ENCODE results near the gene AHCYL2.

Gene AHCYL2

DNA sequence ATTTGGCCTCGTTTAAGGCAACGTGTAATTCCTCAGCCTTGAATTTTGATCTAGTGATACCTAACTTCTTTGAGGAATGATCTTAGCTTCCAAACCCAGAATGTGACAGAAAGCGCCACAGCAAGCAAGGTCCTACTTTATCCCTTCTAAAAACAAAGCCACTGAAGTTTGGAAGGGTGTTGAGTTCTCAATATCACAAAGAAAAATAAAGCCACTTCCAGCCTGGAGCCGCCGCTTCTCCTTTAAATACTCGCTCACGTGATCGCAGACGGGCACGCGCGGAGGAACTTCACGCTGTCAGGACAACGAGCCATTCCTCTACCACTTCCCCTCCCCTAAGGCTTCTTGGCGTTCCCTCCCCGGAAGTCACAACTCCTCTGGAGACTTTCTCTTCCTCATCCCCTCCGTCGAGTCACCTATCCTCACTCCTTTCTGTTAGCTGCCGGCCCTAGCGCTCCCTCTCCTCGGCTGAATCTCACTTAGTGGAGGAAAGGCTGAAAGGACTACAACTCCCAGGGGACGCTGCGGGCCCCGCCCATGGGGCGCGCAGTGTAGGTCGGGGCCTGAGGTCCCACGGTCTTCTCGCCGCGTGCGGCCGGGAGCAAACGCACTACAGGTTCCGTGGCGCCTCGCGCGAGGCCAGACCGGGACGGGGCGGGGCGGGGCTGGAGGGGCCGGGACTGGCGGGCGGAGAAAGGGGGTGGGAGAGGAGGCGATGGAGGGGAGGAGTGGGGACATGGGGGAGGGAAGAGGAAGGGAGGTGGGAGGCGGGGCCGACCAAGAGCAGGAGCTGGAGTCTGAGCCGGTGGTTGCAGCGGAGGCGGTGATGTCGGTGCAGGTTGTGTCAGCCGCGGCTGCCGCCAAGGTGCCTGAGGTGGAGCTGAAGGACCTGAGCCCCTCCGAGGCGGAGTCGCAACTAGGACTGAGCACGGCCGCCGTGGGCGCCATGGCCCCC lies at the start of gene AHCYL2:
Gene AHCYL2 (plus strand): TSS at position 780 of the 955 bp plus-strand sequence.
- DNase-seq = peak; percentile 97

DNA sequence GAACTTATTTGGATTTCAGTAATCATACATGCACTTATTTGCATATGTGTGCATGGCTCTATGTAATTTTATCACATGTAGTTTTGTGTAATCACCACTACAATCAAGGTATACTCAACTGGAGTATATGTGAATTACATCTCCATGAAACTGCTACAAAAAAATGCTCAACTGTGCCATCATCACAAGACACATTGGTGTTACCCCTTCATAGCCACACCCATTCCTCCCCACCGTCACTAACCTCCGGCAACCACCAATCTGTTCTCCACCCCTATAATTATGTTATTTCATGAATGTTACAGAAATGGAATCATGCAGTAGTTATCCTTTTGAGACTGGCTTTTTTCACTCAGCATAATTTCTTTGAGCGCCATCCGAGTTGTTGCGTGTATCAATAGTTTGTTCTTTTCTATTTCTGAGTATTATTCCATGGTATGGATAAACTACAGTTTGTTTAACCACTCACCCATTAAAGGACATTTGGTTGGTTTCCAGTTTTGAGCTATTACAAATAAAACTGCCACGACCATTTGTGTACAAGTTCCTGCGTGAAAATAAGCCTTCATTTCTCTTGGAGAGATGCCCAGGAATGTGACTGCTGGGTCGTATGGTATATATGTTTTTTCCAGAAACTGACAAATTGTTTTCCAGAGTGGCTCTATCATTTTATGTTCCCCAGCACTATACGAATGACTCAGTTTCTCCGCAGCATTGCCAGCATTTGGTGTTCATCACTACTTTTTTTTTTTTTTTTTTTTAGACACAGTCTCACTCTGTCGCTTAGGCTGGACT lies 47.7 kb upstream of the AHCYL2 start:
- no peak for DNase-seq

DNA sequence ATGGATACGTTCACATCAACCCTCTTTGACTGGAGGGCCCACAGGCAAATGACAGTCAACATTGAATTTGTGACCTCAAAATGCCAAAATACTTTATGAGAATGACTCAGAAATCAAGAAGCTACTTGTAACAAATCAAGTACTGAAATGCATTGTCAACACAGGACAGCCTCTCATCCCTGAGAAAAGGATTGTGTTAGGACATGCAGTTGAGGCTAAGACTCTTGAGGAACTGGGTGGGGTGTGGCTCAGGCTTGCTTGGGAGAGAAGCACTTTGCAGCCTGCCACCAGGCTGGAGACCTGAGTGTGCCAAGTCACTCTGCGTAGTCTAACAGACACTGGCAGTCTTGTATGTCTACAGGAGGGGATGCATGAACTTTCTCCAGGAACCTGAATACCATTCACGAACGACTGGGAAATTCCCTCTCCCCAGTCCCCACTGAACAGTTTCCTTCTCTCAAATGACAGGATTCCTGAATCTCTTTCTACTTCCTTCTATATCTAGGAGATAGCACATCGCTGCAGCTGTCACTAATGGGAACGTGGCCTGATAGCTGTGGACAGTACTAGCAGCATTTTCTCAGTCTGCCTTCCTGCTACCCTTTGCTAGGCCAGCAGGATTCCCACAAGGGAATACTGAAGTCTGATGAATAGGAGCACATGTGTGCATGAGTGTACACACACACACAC lies 39.7 kb upstream of the AHCYL2 start:
- no peak for DNase-seq

DNA sequence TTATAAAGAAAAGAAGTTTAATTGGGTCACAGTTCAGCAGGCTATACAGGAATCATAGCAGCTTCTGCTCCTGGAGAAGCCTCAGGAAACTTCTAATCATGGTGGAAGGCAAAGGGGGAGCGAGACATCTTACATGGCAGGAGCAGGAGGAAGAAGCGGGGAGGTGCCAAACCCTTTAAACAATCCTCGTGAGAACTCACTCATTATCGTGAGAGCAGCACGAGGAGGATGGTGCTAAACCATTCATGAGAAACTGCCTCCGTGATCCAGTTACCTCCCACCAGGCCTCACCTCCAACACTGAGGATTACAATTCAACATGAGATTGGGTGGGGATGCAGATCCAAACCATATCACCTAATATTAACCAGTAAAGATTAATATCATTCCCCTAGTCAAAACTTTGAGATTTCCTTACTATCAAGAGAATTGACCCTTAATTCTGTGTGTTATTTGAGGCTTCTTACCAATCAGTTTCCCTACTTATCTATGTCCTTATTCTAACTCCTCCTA lies 38.0 kb upstream of the AHCYL2 start:
- no peak for DNase-seq

DNA sequence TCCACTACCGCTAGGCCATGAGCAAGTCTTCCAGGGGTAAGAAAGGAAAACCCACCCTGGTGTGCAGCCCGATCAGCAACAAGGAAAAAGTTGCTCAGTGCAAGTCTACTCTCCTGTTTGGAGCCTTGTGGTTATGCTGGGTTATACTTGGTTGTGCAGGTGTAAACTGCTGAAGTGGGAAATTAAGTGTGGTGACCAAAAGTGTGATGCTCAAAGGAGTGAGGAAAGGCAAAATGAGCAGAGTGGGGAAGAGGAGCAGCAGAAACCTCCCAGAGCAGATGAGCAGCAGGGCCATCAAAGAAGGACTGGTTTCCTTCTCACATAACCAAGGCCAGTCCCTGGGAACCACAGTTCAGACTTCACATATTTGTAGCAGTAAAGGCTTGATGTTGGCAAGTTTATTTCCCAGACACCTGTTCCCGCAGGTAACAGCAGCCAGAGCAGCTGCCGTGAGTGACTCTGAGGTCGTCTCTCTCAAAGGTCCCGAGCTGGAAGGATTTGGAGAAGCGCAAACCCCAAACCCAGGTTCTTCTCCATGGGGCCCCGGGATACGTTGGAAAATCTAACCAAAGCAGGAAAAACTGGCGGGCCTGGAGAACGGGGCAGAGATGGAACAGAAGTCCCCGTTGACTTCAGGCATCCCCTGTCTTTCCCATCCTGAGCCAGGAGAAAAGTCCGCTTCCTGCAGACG lies 37.0 kb upstream of the AHCYL2 start:
- DNase-seq = no peak

DNA sequence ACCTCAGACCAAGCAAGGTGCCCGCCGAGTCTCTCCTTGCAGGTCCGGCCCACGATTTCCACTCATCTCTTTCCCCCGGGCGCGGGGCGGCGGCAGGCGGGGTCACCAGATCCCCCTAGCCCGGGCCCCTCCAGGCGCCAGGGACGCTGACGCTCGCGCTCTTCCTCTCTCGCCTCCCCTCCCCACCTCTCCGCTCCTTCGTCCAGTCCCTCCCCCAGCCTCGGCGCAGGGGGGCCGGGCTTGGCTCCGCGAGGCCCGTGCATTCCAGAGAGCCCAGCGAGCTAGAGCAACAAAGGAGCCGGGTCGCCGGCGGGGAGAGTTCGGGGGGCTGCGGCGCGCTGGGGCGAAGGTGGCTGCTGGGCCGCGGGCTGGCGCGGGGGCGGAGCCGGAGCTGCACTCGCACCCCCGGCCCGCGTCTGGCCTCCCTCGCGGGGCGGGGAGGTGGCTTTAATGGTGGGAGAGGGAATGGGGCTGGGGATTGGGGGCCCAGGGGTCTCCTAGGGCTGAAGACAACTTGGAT lies 36.4 kb upstream of the AHCYL2 start, which contains the start of gene SMO:
Gene SMO (plus strand): TSS at position 262 of the 520 bp plus-strand sequence. CDS start 519 bp downstream, outside the sequence.
- DNase-seq = no peak

DNA sequence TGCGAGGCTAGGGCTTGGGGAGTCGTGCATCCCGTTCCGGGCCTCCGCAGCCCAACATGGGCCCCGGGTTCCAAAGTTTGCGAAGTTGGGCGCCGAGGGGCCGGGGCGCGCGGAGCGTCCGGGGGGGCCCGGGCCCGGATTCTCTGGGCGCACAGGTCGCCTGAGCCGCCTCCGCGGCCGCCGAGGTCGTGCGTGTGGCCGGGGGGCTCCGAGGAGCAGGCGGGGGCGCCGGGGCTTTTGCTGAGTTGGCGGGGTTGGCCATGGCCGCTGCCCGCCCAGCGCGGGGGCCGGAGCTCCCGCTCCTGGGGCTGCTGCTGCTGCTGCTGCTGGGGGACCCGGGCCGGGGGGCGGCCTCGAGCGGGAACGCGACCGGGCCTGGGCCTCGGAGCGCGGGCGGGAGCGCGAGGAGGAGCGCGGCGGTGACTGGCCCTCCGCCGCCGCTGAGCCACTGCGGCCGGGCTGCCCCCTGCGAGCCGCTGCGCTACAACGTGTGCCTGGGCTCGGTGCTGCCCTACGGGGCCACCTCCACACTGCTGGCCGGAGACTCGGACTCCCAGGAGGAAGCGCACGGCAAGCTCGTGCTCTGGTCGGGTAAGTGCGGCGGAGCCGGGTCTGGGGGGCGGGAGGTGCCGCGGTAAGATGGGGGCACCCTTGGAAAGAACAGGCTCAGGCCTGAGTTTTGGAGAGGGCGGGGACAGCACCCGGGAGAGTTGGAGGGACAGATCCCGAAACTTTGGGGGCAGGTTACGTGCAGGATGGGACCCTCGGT lies 35.8 kb upstream of the AHCYL2 start:
- no peak for DNase-seq

DNA sequence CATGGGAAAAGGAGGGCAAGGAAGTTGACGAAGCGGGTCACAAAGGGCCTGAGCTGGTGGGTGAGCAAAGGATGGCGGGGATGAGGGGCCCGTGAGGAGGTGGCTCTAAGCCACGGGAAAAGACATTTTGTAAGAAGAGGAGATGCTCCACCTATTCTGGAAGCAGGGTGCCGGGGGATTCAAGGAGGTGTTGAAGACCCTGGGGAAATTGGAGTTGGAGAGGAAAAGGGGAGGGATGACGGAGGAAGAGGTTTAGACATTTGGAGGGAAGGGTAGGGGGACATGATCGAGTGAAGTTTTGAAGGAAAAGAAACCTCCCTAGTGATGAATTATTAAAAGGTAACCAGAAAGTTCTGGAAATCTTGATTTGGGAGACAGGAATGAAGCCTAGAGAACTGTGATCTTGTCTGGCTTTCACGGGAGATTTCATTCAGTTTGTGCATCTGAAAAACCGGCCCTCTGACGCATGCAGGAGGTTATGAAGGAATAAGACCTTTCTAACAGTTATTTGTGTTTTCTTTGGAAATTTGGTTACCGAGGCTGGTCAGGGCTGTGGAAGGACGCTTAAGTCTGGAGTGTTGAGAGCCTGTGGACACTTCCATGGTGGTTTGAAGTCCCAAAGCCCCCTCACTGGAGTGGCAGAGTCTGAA lies 35.0 kb upstream of the AHCYL2 start:
- DNase-seq = no peak

DNA sequence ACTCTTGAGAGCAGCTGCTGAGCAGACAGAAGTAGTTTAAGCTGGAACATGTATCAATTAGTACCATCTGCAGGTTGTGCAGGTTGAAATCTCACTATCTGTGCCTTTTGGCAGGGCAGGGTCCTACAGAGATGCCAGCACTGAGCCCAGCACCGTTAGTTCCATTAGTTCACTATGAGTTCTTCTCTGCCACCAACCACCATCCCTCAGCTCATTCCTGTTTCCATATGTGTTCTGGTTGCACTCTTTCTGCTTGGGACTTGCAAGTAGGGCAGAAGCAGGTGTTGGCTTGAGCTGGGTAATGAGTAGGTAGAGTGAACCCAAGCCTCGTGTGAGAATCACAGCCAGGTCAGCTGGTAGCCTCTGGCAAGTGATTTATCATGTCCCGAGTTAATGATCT lies 33.6 kb upstream of the AHCYL2 start:
- no peak for DNase-seq

DNA sequence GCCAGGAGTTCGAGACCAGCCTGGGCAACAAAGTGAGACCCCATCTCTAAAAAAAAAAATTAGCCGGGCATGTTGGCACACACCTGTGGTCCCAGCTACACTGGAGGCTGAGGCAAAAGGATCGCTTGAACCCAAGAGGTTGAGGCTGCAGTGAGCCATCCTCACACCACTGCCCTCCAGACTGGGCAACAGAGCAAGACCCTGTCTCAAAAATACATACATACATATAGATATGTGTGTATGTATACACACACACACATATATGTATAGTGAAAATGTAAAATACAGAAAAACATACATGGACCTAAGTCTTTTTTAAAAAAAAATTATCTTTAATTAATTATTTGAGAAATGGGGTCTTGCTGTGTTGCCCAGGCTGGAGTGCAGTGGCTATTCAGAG lies 30.9 kb upstream of the AHCYL2 start:
- DNase-seq = no peak

DNA sequence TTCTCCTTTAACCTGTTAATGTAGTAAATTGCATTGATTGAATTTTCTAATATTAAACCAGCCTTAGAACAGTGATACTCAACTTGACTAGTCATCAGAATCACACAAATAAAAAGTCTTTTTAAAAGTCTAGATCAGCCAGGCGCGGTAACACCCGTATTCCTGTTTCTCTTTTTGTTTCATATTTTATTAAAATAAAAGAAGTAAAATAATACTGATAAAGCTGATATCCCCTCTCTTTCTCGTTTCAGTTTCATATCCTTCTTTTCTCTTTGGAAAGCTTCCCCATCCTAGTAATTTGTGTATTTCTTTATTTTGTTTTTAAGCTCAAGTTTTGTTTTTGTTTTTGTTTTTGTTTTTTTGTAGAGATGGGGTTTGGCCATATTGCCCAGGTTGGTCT lies 27.1 kb upstream of the AHCYL2 start:
- DNase-seq = no peak

DNA sequence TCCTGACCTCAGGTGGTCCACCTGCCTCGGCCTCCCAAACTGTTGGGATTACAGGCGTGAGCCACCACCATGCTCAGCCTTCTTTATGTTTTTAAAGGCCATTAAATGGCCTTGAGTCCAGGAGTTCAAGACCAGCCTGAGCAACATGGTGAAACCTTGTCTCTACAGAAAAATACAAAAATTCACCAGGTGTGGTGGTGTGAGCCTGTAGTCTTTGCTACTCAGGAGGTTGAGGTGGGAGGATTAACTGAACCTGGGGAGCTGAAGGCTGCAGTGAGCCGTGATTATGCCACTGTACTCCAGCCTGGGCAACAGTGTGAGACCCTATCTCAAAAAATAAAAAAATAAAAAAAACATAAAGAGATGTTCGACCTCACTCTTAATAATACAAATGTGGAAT lies 25.4 kb upstream of the AHCYL2 start:
- no peak for DNase-seq

DNA sequence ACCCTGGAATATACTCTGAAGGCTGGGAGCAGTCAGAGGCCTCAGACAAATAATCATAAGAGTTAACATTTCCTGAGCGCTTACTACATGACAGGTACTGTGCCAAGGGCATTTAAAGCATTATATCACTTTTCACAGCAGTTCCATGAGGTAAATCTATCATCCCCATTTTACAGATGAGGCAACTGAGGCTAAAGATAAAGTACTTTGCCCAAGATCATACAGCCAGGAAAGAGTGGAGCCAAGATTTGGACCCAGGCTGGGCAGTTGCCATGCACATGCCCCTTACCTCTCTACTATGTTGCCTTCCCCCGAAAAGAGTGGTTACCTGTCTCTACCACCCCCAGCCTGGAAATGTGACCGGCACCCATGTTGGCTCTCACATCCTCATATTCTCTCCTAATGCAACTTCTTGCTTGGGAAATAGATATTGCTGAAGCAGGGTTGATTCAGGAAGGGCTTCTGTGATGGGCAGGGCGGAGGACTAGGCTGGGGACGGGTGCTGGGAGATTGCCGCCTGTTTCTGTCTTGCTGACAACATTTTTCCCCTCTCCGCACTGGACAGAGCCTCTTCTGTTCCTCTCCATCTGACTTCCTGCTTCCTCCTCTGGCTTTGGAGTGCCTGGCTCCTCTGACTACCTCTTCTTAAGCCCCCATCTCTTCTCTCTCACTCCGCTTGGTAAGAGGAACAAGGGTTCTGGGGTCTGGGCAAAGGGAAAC lies 22.6 kb upstream of the AHCYL2 start:
- no peak for DNase-seq

DNA sequence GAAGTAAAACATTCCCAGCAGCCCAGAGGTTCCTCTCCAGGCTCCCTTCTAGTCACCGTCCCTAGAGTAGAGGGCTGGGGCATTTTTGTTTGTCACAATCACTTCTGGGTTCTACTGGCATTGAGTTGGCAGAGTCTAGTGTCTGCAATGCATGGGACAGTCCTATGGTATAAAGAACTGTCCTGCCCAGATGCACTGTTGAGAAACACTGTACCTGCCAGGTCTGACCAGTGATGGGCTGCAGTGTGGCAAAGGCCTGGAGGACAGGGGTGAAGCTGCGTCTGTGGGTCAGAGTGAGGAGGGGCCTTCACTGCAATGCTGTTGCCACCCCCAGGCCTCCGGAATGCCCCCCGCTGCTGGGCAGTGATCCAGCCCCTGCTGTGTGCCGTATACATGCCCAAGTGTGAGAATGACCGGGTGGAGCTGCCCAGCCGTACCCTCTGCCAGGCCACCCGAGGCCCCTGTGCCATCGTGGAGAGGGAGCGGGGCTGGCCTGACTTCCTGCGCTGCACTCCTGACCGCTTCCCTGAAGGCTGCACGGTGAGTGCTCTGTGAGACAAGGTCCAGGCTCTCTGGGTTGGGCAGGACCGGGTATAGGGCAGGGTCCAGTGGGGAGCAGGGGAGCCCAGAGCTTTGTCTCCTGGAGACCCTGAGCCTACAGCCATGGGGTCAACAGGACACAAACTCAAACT lies 21.6 kb upstream of the AHCYL2 start:
- no peak for DNase-seq

DNA sequence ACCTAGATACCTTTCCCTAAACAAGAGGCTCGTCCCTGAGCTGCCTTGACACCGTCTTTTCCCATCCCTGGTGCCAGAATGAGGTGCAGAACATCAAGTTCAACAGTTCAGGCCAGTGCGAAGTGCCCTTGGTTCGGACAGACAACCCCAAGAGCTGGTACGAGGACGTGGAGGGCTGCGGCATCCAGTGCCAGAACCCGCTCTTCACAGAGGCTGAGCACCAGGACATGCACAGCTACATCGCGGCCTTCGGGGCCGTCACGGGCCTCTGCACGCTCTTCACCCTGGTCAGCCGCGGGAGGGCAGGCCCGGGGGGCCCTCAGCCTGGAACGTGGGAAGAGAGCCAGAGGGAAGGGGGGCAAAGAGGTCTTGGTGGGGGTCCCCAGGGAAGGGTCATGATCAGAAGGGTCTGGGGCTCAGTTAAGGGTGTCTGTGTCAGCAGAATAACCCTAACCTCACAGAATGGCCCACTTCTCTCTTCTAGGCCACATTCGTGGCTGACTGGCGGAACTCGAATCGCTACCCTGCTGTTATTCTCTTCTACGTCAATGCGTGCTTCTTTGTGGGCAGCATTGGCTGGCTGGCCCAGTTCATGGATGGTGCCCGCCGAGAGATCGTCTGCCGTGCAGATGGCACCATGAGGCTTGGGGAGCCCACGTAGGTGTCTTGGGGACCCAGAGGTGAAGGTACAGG lies 19.6 kb upstream of the AHCYL2 start:
- DNase-seq = no peak

DNA sequence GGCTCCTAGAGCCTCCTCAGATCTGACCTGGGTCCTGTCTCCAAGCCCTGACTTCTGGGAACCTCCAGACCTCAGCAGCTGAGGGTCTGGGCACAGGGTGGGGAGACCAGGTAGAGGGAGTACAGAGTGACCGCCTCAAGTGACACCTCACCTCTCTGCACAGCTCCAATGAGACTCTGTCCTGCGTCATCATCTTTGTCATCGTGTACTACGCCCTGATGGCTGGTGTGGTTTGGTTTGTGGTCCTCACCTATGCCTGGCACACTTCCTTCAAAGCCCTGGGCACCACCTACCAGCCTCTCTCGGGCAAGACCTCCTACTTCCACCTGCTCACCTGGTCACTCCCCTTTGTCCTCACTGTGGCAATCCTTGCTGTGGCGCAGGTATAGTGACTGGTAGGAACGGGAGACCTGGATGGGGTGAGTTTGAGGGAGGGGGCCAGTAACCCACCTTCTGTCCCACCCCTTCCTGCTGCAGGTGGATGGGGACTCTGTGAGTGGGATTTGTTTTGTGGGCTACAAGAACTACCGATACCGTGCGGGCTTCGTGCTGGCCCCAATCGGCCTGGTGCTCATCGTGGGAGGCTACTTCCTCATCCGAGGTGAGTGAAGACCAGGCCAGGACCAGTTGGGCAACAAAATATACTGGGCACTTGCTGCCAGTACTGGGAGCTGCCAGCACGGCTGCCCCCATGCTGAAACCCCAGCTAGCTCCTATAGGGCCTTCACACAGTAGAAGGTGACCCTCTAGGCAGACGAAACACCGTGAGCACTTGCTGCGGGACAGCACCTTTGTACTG lies 18.6 kb upstream of the AHCYL2 start:
- no peak for DNase-seq

DNA sequence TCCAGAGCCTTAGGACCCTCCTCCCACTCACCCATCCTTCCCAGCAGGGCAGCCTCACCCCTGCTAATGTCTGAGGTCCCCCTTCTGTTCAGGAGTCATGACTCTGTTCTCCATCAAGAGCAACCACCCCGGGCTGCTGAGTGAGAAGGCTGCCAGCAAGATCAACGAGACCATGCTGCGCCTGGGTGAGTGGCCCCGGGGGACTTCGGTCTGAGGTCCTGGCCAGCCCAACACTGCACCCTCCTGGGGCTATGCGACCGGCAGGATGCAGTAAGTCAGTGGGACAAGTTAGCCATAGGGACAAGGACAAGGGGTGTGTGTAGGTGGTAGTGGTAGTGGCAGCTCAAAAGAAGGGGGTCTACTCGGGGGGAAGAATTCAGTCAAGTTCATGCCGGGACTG lies 16.2 kb upstream of the AHCYL2 start:
- no peak for DNase-seq
